ENCODE results near the gene MAIP1.

The MAIP1 gene

GRCh38 chr2:199946196-199946595, 9.2 kb upstream of the MAIP1 start:
- DNase-seq = no peak

- no peak for DNase-seq
Observed at GRCh38 chr2:199946836-199947235, 8.5 kb upstream of the MAIP1 start.

GRCh38 chr2:199950396-199950795, 5.0 kb upstream of the MAIP1 start:
- DNase-seq = no peak

GRCh38 chr2:199951023-199951422, 4.4 kb upstream of the MAIP1 start:
- no peak for DNase-seq

GRCh38 chr2:199955007-199955338, 409 bp upstream of the MAIP1 start:
- DNase-seq = no peak

- DNase-seq = no peak
Observed at GRCh38 chr2:199956062-199956380, 639 bp downstream of the MAIP1 start.

GRCh38 chr2:199958014-199958413, 2.6 kb downstream of the MAIP1 start:
- DNase-seq = no peak

GRCh38 chr2:199962203-199962602, 6.8 kb downstream of the MAIP1 start:
- no peak for DNase-seq

GRCh38 chr2:199966405-199966804, 11.0 kb downstream of the MAIP1 start:
- no peak for DNase-seq

GRCh38 chr2:199966976-199967375, 11.6 kb downstream of the MAIP1 start:
- DNase-seq = no peak

- no peak for DNase-seq
Observed at GRCh38 chr2:199968126-199968525, 12.7 kb downstream of the MAIP1 start.

- DNase-seq = no peak
Observed at GRCh38 chr2:199972088-199972626, 16.8 kb downstream of the MAIP1 start.

- DNase-seq = no peak
Observed at GRCh38 chr2:199973703-199974102, 18.3 kb downstream of the MAIP1 start.

- no peak for DNase-seq
Observed at GRCh38 chr2:199975273-199975895, 20.0 kb downstream of the MAIP1 start.

GRCh38 chr2:199977984-199978415, 22.6 kb downstream of the MAIP1 start:
- DNase-seq = no peak

- no peak for DNase-seq
Observed at GRCh38 chr2:199979398-199979797, 24.0 kb downstream of the MAIP1 start.

- peak; percentile 59 for DNase-seq
Observed at GRCh38 chr2:199979832-199980628, 24.6 kb downstream of the MAIP1 start.

- no peak for DNase-seq
Observed at GRCh38 chr2:199982126-199982843, 26.9 kb downstream of the MAIP1 start.

- DNase-seq = no peak
Observed at GRCh38 chr2:199983534-199983933, 28.2 kb downstream of the MAIP1 start.

GRCh38 chr2:199984159-199984558, 28.8 kb downstream of the MAIP1 start:
- DNase-seq = no peak

GRCh38 chr2:199984755-199985154, 29.4 kb downstream of the MAIP1 start:
- no peak for DNase-seq

- DNase-seq = no peak
Observed at GRCh38 chr2:199985625-199986207, 30.3 kb downstream of the MAIP1 start.

GRCh38 chr2:199987586-199987985, 32.2 kb downstream of the MAIP1 start:
- DNase-seq = no peak
